Measurements from ENCODE around the gene KCNG1.

The KCNG1 gene

GRCh38 chr20:51034988-51035656 is 12.2 kb upstream of the KCNG1 start:
- DNase-seq, result no peak

DNA sequence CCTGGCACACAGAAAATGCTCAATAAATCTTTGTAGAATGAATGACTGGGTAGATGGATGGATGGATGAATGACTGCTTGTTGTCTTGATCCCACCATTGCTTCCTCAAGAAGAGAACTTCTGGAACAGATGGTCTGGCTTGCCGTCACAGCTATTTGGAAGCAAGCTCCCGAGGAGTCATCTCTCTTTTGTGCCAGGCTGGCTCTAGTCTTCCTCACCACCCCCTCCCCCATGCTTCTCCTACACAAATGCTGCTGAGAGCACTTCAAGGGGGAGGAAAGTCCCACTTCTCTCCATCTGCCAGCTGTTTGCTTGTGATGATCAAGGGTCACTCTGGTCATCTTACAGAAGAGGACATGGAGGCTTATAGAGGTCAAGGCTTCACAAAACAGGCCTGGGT is 11.6 kb upstream of the KCNG1 start:
- no peak for DNase-seq

DNA sequence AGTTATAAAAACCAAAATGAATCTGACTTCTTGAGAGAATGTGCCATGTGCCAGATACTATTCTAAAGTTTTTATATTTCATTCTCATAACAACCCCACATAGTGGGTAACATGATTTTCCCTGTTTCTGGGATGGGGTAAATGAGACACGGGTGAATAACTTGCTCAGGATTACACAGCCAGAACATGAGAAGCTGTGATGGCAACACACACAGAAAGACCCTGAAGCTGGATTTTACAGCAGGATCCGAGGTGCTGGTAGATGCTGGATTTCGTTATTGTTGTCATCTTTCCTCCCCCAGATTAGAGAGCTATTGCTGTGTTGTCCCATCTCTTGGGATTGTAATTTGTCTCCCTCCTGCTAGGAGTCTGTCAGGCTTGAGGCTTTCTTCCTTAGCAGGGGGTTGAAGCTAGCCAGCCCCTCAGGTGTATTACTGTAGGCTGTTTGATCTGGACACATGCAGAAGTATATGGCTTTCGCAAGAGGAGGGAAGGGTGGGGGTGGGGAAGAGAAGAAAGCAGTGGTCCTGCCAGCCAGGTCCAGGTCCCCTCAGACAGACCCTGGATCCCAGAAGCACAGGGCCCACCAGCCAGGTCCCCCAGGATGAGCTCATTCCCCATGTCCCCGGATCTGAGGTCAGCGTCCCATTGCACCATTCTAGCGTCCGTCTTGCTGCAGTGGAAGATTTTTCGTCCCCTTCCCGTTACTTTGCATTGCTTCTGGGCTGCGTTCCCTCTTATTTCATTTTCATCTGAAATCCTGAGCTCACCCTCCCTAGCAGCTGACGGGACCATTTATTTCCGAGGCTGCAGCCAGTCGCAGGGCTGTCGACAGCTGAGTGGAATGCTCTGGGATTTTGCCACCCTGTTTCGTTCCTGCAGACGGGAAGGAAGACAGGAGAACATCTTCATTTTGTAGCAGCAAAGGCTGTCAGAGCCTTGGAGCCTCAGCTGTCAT is 7.3 kb upstream of the KCNG1 start:
- no peak for DNase-seq

GRCh38 chr20:51029556-51029955 is 6.6 kb upstream of the KCNG1 start:
- DNase-seq, result no peak

- no peak for DNase-seq
These were observed 5.8 kb upstream of the KCNG1 start for GRCh38 chr20:51028616-51029212.

- no peak for DNase-seq
These were observed 4.3 kb upstream of the KCNG1 start for GRCh38 chr20:51027035-51027795.

DNA sequence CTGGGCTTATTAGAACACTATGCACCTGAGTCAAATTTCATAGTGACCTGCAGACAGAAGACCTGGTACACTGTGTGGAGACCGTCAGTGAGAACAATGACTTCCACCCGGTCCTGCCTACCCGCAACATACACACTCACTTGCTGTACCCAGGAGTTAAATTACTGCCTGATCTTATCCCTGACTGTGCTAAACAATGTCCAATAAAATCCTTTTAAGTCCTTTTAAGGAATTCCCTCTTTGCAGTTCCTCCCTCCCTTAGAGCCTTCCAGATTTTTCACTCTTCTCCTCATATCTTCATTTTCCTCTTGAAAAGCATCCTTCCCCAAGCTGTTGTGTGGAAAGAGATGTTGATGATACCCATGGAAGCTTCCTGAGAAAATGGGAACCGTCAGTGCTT is 3.4 kb upstream of the KCNG1 start:
- no peak for DNase-seq

GRCh38 chr20:51024761-51025160 is 1.9 kb upstream of the KCNG1 start:
- no peak for DNase-seq

DNA sequence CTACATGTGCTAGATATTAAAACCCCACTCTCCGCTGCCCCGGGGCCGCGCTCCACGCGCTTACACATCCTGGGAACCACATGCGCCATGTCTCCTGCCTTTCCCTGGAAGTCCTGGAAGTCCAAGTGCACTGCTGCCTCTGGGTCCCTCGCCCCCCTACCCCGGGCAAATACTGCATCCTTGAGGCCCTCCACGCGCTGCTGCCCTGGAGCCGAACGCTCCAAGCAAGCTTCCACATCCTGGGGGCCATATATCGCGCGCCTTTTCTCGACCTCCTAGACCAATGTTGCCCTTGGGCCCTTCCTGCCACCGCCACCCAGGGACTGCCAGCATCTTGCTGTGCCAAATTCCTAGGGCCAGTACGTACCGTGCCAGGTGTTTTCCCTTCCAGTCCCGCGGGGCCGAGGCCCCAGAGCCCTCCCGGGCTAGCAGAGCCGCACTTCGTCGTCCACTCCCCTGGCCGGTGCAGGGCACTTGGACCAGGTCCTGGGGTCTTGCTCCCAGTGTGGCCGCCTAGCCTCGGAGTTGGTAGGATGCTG is 779 bp upstream of the KCNG1 start:
- no peak for DNase-seq

- no peak for DNase-seq
These were observed 592 bp downstream of the KCNG1 start for GRCh38 chr20:51022227-51022802.

DNA sequence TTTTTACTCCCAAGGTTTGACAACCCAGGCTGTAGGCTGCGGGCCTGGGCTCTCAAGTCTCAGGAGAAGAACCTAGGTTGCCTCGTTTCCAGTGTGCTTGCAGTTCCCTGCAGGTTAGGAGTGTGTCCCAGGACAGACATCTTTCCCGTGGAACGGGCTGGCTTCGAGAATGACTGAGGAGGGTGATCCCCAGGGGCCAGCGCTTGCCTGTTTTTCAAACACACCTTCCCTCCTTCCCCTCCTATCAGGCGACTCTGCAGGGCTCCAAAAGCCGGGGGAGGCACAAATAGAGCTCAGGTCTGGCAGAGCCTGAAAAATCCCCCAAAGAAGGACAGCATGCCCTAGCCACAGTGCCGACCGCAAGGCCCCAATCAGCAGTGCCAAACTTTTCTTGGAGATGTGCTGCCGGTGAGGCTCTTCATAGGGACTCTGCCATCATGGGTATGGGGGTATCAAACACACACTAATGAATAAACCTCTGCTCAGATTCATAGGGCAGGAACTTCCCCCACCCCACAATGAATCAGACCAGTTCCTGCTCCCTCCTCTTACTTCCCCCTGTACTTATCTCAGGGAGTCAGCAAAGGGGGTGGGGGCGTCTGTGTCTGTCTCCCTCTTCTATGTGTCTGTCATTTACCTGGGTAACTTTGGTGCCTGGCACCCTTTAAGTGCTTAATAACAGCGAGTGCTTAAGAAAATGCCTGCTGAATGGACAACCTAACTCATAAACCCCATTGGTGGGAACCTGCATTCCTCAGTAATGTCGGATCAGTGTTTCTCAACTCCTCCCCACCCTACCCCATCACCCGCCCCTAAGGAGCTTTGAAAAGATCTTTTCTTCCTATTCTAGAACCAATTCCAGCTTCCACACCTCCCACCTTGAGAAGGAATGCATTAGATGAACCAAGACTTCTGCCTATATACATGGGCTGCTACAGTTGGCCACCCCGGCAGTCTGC is 1.6 kb downstream of the KCNG1 start:
- DNase-seq, result no peak

DNA sequence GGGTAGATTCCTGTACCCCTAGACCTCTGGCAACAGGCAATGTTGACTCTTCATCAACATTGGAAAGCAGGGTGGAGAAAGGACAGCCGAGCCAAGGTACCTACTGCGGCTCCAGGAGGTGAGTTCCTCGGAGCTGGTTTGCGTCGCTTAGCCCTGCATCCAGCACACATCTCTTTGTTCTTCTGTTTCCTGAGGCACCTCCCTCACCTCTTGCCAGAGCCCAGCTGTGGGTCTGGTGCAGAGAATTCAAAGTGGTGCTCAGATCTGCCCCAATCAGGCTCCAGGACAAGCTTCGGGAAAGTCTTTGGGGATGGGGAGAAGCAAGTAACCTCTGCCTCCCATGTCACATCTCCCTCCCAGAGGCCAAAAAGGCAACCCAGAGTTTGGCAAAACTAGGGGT is 2.2 kb downstream of the KCNG1 start:
- no peak for DNase-seq

- no peak for DNase-seq
These were observed 3.0 kb downstream of the KCNG1 start for GRCh38 chr20:51019656-51020592.

DNA sequence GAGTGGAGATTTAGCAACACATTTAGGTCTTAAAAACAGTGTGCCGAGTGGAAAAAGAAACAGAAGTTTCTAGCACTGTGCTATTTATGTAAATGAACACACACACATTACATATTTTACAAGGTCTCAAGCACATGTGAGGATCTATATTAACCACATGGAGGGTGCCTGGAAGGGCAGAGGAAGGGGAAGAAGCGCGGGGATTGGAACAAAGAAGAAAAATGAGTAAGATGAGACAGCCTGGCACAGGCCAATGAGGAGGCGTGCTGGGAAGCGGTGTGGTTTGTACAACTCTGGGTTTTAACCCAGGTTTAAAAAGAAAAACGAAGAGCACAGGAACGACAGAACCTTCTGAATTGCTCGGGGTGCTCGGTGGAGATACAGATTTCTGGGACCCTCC is 5.7 kb downstream of the KCNG1 start:
- DNase-seq, result no peak

- DNase-seq, result no peak
These were observed 6.4 kb downstream of the KCNG1 start for GRCh38 chr20:51016521-51016920.

GRCh38 chr20:51014797-51015722 is 7.8 kb downstream of the KCNG1 start:
- no peak for DNase-seq

DNA sequence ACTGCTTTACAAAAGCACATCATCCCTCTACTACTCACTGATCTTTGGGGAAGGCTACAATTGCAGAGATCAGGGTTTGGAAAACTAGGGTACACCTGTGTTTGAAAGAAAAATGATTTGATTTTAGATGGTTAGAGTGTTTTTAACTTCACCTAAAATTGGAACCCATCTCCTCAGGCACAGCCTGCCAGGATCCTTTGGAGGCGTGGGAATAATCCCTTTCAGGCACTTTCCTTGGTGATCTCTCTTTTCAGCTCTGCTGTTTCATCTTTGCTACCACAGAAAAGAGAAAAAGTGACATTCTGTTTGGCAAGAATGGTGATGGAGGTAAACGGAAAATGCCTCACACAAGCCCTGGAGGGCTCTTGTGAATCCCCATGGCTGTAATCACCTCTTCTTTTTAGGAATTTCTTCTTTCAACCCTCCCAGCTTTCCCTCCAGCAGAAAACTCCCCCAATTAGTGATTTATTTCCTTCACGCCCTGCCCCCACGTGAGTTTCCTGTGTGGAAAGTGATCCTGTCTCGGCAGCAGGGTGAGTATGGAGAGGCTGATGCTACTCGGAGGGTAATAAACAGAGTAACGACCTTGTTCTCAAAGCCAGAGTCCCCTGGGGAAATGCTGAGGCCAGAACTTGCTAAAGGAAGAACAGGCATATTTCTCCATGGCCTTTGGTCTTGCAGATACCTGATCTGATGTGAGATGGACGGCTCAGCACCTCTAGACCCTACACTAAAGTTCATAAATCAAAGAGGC is 9.2 kb downstream of the KCNG1 start:
- DNase-seq, result no peak

DNA sequence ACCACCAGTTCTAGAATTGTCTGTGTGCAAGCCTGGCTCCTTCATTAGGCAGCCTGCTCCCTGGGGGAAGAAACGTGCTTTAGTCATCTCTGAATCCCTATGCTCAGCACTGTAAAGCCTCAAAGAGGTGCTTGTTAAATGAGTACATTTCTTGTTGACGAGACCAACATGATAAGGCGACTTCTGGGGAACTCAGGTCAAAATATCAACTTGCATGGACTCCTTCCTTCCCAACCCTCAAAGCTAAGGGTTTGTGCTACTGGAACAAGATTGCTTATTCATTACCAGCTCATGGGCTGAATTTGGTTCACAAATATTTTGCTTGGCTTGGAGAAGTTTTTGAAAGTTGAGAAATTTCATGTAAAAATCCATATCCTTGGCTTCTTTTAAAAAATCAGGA is 10.6 kb downstream of the KCNG1 start:
- DNase-seq, result no peak

Measured in T-helper 2 cell (primary cell).